Nephron (organoid): ENCODE measurements around the gene SPTBN1.
"Not testable (repeated sequence)": the region's sequence is repeated elsewhere in the genome, so short reads cannot be mapped to it uniquely, and the experiment has no call there.

Experiments
- H3K27ac Mint-ChIP-seq, 3 experiments: 2 replicates each; pipeline ENCODE4 v1.8.0; 2020; ENCODE audit warnings: mixed read lengths in 3 of 3, mild to moderate bottlenecking in 2 of 3, moderate library complexity in 1 of 3
- H3K27me3 Mint-ChIP-seq: 2 replicates; pipeline ENCODE4 v1.8.0; 2021; ENCODE audit warnings: low read depth, mild to moderate bottlenecking, moderate library complexity, mixed read lengths
- H3K36me3 Mint-ChIP-seq: 2 replicates; pipeline ENCODE4 v1.8.0; 2020; ENCODE audit warnings: low read depth, mixed read lengths
- H3K4me1 Mint-ChIP-seq: 2 replicates; pipeline ENCODE4 v1.8.0; 2020; ENCODE audit warnings: mixed read lengths
- H3K4me3 Mint-ChIP-seq, 3 experiments: 2 replicates each; pipeline ENCODE4 v1.8.0; 2020; ENCODE audit warnings: mild to moderate bottlenecking in 3 of 3, mixed read lengths in 3 of 3, moderate library complexity in 2 of 3
- H3K9me3 Mint-ChIP-seq: 2 replicates; pipeline ENCODE4 v1.8.0; 2020; ENCODE audit warnings: mixed read lengths
- CTCF ChIP-seq, 3 experiments: fragments of 200-600 bp; sonication (generic); IDR thresholded peaks; one replicate each; pipeline ENCODE4 v1.5.0; 2021; ENCODE audit warnings: antibody characterized with exemption in 3 of 3; ENCODE audit not compliant: unreplicated experiment in 3 of 3

Gene SPTBN1

DNA sequence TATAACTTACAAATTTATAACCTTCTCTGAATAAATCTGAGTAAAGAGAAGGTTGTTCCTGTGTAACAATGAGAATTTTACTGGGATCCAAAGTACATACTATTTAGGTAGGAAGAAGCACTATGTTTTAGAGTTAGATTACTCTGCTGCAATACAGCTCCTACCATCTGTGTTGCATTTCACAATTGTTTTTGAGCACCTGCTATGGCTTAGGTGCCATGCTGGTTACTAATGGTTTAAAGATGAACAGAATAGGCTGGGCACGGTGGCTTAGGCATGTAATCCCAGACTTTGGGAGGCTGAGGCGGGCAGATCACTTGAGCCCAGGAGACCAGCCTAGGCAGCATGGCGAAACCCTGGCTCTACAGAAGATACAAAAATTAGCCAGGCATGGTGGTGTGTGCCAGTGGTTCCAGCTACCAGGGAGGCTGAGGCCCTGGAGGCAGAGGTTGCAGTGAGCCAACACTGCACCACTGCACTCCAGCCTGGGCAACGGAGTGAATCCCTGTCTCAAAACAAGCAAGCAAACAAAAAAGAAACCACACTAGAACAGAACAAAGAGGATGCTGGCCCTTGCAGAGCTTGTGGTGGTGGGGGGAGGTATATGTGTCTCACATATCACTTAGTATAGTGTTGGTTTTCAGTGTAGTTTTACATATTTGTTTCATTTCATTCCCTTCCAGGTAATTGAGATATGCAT is 56.7 kb downstream of the SPTBN1 start:
- H3K27me3 Mint-ChIP-seq: no peaks in the 10 kb centered on the region
- peak overlapping the region in 2 of 3 experiments; percentile 49 to 58 for H3K27ac Mint-ChIP-seq
- H3K9me3 Mint-ChIP-seq: no peaks in the 10 kb centered on the region
- no peak overlapping the region for H3K4me3 Mint-ChIP-seq
- H3K36me3 Mint-ChIP-seq: no peaks in the 10 kb centered on the region
- TF ChIP-seq CTCF (IDR thresholded peaks at IDR 0.05; ENCODE audit: unreplicated experiment in 3 of 3): no peak
- peaks cover 28% of the 10 kb centered on the region for H3K4me1 Mint-ChIP-seq

- Mint-ChIP-seq H3K4me3 (no peak overlapping the region), H3K36me3 (no peaks in the 10 kb centered on the region), H3K9me3 (no peaks in the 10 kb centered on the region), H3K27me3 (no peaks in the 10 kb centered on the region), H3K4me1 (peaks cover 32% of the 10 kb centered on the region), H3K27ac (peak overlapping the region in 2 of 3 experiments; percentile 49 to 58)
- no peak for TF ChIP-seq CTCF (IDR thresholded peaks at IDR 0.05; ENCODE audit: unreplicated experiment in 3 of 3)
Measured at GRCh38 chr2:54513363-54513715, 57.2 kb downstream of the SPTBN1 start.

DNA sequence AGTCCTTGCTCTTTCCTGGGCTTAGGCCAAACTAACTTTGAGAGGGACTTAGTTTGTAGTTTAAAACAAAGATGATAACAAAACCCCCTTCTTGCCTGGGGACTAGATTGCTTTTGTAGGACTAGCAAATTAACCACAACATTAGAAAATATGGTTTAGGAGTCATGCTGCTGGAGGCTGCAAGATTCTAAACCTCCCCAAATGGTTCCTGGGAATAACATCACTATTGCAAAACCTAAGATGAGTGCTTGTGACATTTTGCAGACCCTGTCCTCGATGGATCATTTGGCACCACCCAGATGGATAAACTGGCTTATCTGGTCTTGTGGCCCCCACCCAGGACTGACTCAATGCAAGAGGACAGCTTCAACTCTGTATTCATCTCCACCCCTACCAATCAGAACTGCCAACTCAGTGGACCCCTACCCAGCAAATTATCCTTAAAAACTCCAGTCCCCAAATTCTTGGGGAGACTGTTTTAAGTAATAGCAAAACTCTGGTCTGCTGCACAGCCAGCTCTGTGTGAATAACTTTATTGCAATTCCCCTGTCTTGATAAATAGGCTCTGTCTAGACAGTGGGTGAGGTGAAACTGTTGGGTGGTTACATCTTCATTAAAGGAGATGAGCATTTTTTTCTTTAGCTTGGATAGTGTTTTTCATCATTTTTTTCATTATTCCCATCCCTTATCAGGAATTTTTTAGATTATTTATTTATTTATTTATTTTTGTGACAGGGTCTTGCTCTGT is 58.9 kb downstream of the SPTBN1 start:
- no peak overlapping the region for H3K4me3 Mint-ChIP-seq
- no peak for TF ChIP-seq CTCF (IDR thresholded peaks at IDR 0.05; ENCODE audit: unreplicated experiment in 3 of 3)

GRCh38 chr2:54516842-54517241 is 60.7 kb downstream of the SPTBN1 start:
- Mint-ChIP-seq H3K4me1 (peaks cover 29% of the 10 kb centered on the region), H3K4me3 (no peak overlapping the region), H3K36me3 (no peaks in the 10 kb centered on the region), H3K27me3 (no peaks in the 10 kb centered on the region), H3K27ac (no peak overlapping the region), H3K9me3 (no peaks in the 10 kb centered on the region)
- no peak for TF ChIP-seq CTCF (IDR thresholded peaks at IDR 0.05; ENCODE audit: unreplicated experiment in 3 of 3)

More for the DNA sequence above, 58.9 kb downstream of the SPTBN1 start:
- Mint-ChIP-seq H3K9me3 (no peaks in the 10 kb centered on the region), H3K4me1 (peaks cover 42% of the 10 kb centered on the region), H3K36me3 (no peaks in the 10 kb centered on the region), H3K27ac (no peak overlapping the region), H3K27me3 (no peaks in the 10 kb centered on the region)

DNA sequence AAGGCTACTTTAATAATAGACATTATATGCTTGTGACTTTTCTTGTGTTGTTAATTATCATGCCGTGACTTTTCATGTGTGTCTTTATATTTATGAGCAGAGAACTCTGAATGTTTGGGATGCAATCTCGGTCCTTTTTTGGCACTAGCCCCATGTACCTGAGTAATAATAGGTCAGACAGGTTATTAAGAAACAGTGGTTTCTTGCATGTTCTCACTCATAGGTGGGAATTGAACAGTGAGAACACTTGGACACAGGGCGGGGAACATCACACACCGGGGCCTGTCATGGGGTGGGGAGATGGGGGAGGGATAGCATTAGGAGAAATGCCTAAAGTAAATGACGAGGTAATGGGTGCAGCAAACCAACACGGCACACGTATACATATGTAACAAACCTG is 61.9 kb downstream of the SPTBN1 start:
- H3K27ac Mint-ChIP-seq, H3K4me3 Mint-ChIP-seq, H3K36me3 Mint-ChIP-seq, H3K27me3 Mint-ChIP-seq, H3K9me3 Mint-ChIP-seq: not testable (repeated sequence)
- peaks cover 26% of the 10 kb centered on the region for H3K4me1 Mint-ChIP-seq

- no peaks in the 10 kb centered on the region for H3K27me3 Mint-ChIP-seq
- no peak overlapping the region for H3K27ac Mint-ChIP-seq
- H3K9me3 Mint-ChIP-seq: no peaks in the 10 kb centered on the region
- no peak for TF ChIP-seq CTCF (IDR thresholded peaks at IDR 0.05; ENCODE audit: unreplicated experiment in 3 of 3)
- H3K4me1 Mint-ChIP-seq: peaks cover 27% of the 10 kb centered on the region
- no peak overlapping the region for H3K4me3 Mint-ChIP-seq
- no peaks in the 10 kb centered on the region for H3K36me3 Mint-ChIP-seq
Measured at GRCh38 chr2:54518430-54518829, 62.3 kb downstream of the SPTBN1 start.
